Stimulated activated CD4-positive, alpha-beta T cell treated with anti-CD3 and anti-CD28 coated beads, TNF-alpha, amount 100 ng/mL, for 24 hours (primary cell): ENCODE results near the gene MAP2K6.
"Not testable (repeated sequence)": the region's sequence is repeated elsewhere in the genome, so short reads cannot be mapped to it uniquely, and the experiment has no call there.

Experiments
- DNase-seq, 3 experiments: peaks; one replicate each; pipeline ENCODE4 v3.0.0-alpha.2; 2020; ENCODE audit warnings: low read depth in 3 of 3

MAP2K6 gene

GRCh38 chr17:69457603-69458002 is 43.1 kb downstream of the MAP2K6 start:
- no peak for DNase-seq

DNA sequence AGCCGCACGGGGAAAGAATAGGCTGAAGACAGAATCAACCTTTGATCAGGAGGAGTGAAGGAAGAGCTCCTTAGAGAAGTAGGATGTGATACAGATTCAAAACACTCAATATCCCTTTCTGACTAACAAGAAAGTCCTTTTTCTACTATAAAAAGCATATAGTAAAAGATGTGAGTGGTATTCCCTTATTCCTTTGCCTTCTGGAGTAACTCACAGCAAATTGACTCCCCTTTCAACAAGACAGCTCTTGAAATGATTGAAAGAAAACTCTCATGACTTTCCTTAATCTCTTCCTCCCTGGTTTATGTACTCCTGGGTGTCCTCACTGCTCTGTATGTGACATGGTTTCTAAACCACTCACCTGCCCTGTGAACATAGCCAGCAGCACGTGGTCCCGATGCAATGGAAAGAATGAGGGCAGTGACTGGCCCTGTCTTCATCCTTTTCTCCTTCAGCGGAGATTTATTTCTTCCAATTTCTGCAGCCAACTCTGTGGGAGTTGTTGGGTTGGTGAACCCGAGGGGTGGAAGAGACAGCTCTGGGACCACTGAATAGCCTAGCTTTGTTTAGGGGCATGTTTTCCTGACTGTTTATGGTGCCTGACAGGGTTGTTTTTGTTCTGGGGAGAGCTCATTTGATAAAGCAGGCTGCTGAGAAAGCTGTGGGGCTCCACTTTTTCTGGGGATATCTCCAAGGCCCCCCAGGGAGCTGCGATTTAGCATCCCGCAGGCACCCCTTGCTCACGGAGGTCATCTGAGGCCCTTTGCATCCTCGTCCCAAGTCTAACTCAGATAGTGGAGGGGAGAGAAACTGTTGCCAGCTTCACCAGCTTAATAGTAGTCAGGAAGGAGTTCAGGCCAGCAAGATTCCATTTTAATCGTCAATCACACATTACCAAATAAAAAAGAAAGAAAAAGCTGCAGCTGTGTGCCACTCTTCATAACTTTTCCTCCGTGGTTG is 46.7 kb downstream of the MAP2K6 start:
- no peak for DNase-seq

- DNase-seq = no peak
These were observed 47.5 kb downstream of the MAP2K6 start for GRCh38 chr17:69461951-69462369.

- no peak for DNase-seq
These were observed 48.4 kb downstream of the MAP2K6 start for GRCh38 chr17:69462882-69463281.

DNA sequence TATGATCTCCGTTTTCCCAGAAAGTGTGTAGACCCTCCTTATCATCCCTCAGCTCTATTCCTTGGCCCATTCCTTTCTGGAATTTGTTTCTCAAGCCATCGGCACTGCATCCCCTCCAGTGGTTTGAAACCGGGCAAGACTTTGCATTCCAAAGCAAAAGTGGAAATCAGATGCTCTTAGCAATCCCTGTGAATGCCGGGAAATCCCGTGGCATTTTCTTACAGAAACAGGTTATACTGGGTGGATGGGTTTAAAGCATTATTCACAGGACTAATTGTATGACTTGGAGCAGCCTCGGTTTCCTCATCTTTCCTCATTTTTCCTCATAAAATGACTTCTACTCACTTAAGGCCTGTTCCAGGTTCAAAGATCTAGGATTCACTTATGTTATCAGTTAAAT is 52.0 kb downstream of the MAP2K6 start:
- no peak for DNase-seq

- no peak for DNase-seq
These were observed 52.6 kb downstream of the MAP2K6 start for GRCh38 chr17:69466905-69467667.

- no peak for DNase-seq
These were observed 53.7 kb downstream of the MAP2K6 start for GRCh38 chr17:69468207-69468606.

DNA sequence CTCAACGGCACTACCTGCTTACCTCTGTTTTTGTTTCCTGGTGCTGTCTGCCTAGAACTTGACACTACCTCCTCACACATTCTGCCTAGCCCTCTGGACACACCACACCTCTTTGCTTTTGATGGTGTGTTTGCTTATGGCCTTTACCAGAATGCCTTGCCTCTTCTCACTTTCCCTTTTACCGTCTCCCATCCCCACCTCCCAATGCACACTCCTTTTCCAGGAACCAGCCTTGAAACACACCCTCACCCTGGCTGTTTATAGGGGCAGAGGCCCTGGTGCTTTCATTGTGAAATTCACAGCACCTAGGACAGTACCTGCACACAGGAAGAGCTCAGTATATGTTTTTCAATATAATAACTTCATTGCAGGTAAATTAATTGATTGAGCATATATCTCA is 56.2 kb downstream of the MAP2K6 start:
- no peak for DNase-seq

- no peak for DNase-seq
These were observed 56.9 kb downstream of the MAP2K6 start for GRCh38 chr17:69471406-69471805.

DNA sequence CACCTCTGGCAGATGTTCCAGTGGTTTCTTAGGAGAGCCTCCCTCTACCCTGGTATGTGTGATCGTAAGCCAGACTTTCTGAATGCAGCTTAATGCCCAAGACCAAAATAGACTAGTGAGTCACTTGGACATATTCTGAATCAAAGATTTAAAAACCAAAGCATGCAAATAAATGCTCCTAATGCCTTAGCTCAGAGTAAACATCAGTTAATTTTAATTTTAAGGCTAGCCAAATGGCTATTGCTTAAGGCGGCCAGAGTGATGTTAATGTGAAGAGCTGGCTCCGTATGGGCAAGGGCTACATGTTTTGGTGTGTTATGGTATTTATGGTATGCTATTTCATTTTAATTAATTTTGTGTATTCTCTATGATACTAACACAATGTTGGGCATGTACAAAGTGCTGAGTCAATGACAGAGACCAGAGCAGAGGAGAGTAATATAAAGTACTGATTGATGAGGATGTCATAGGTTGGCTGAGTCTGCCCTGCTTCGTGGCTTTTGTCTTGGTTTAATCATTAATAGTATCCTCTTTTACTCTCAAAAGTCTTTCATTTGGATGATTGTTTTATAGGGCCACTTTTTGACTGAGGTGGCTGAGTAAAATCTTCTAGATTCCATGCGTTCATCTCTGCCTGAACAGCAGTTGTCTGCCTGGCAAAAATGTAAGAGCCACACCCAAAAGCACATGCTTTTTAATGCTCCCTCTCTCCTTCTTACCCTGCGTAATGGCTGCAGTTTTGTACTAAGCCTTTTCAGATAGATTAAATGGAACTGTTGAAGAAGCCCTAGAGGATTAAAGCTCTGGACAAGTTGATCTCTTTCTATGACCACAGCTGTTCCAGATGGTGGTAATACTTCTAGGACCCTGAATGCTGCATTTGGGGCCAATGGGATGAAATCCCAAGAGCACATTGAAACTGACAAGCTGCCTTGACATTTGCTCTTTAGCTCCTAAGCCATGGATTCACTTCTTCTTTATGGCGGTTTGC is 59.6 kb downstream of the MAP2K6 start:
- no peak for DNase-seq

- no peak for DNase-seq
These were observed 62.9 kb downstream of the MAP2K6 start for GRCh38 chr17:69477204-69477902.

- DNase-seq = no peak
These were observed 63.4 kb downstream of the MAP2K6 start for GRCh38 chr17:69477903-69478266.

- no peak for DNase-seq
These were observed 64.4 kb downstream of the MAP2K6 start for GRCh38 chr17:69478916-69479315.

- DNase-seq = not testable (repeated sequence)
These were observed 65.3 kb downstream of the MAP2K6 start for GRCh38 chr17:69479756-69480155.

DNA sequence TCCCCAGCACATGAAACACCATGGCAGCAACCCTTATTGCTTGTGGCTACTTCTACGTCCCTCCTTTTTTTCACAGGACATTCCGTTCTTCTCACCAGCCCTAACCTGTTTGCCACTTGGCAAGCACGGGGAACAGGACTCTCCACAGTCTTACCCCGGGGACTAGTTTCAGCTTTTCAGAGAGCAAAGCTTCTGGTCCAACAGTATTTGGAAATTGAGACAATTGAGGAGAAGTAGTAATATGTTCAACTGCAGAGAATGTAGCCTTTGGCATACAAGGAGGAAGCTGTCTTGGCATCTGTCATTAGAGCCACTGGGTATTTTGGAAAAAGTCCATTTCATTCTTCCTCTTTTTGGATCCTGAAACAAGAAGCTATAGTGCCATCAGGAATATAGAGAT is 65.7 kb downstream of the MAP2K6 start:
- no peak for DNase-seq

GRCh38 chr17:69485251-69485661 is 70.8 kb downstream of the MAP2K6 start:
- DNase-seq = no peak

GRCh38 chr17:69485901-69486643 is 71.6 kb downstream of the MAP2K6 start:
- no peak for DNase-seq

DNA sequence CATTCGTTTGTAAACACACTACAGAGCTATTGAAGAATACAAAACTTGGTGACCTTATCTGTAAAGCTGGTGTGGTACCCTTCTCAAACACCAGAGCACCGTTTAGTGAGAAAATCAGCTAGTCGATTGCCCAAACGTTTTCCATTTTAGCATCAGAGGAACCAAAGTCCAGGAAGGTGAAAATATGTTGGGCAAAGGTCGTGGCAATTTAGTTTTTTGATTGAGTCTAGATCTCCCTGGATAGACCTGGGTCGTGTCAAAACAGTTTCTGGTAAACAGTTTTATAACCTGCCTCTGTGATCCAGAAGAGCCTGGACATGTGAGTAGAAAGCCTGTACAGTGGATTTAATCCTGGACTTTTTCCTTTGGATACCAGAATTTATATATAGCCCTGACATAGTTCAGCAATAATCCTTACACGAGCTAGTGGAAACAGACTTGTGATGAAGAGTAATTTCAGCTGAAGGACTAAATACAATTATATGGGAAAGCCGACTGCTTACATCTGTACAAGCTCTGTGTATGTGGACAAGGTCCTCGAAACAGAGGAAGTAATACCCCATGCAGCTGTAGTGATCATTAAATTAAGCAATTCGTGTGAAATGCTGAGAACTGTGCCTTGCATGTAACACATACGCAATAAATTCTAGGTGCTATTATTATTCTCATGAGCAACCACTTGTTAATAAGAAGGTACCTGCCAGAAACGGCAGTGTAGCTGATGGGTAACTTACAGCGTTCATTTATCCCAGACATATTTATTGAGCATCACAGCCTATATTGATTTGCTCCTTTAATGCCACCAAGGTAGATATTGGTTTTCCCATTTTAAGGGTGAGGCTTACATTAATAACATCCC is 72.5 kb downstream of the MAP2K6 start:
- no peak for DNase-seq

DNA sequence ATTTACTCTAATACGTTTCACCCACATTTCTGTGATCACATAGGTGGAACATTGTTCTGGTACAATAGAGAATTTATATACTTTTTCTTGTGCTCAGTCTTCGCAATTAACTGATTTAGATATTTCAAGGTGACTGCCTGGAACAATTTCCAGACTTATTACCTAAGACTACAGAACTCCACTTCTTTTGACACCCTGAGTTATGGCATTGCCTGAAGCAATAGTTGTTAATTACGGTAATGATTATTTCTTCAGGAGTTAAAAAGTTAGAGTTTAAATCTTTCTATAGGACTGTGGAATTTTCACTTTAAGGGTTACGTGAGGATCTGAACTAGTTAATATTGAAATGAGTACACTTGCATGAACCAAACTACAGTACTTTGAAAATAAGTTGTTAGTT is 74.8 kb downstream of the MAP2K6 start:
- DNase-seq = no peak
